ENCODE results near the gene CCDC187. TPM values are rescaled to one million over a fixed set of nuclear protein-coding genes. Genes with fewer than 3 reads are reported as not detected.

Gene CCDC187
- total RNA-seq, 6 experiments from 2014 or later: 0.09 to 0.80 (median 0.62) TPM; not detected in 3

GRCh38 chr9:136248951-136249876 lies 54.7 kb downstream of the CCDC187 start:
- H3K27me3 ChIP-seq: no peaks in the 10 kb centered on the region
- no peak overlapping the region for H3K27ac ChIP-seq
- ATAC-seq: no peak
- no peak overlapping the region for H3K4me3 ChIP-seq
- no peak for DNase-seq
- intact Hi-C loops (cut with DNase I): no loop called here
- no peaks in the 10 kb centered on the region for H3K9me3 ChIP-seq
- H3K4me1 ChIP-seq: peaks cover 0 to 9% (median 4%) of the 10 kb centered on the region in 4 donors
- WGBS (ENCODE audit: insufficient coverage, low coverage, low lambda C conversion rate, missing lambda C conversion rate): 76% methylated on average over 13 of the region's 30 CpGs
- TF ChIP-seq POLR2A (IDR thresholded peaks at IDR 0.05): no peak
- no peak for TF ChIP-seq CTCF (IDR thresholded peaks at IDR 0.05)
- H3K36me3 ChIP-seq: no peaks in the 10 kb centered on the region

GRCh38 chr9:136247947-136248637 lies 55.8 kb downstream of the CCDC187 start:
- 87% methylated on average over 10 of the region's 24 CpGs for whole genome bisulfite sequencing (ENCODE audit: insufficient coverage, low coverage, low lambda C conversion rate, missing lambda C conversion rate)
- H3K4me3 ChIP-seq: no peak overlapping the region
- no peaks in the 10 kb centered on the region for H3K9me3 ChIP-seq
- peaks cover 0 to 14% (median 4%) of the 10 kb centered on the region in 4 donors for H3K4me1 ChIP-seq
- H3K27ac ChIP-seq: no peak overlapping the region
- intact Hi-C loops (cut with DNase I): no loop called here
- H3K27me3 ChIP-seq: no peaks in the 10 kb centered on the region
- DNase-seq (no peak), ATAC-seq (no peak)
- TF ChIP-seq POLR2A (IDR thresholded peaks at IDR 0.05) (no peak), CTCF (IDR thresholded peaks at IDR 0.05) (no peak)
- H3K36me3 ChIP-seq: no peaks in the 10 kb centered on the region

- ATAC-seq (no peak), DNase-seq (no peak)
- Histone ChIP-seq H3K4me3 (no peak overlapping the region), H3K36me3 (no peaks in the 10 kb centered on the region), H3K27ac (no peak overlapping the region), H3K27me3 (no peaks in the 10 kb centered on the region), H3K9me3 (no peaks in the 10 kb centered on the region), H3K4me1 (peaks cover 0 to 16% (median 4%) of the 10 kb centered on the region in 4 donors)
- WGBS (ENCODE audit: insufficient coverage, low coverage, low lambda C conversion rate, missing lambda C conversion rate): 73% methylated on average over 8 of the region's 9 CpGs
- TF ChIP-seq POLR2A (IDR thresholded peaks at IDR 0.05) (no peak), CTCF (IDR thresholded peaks at IDR 0.05) (no peak)
- intact Hi-C loops (cut with DNase I): no loop called here
Measured at GRCh38 chr9:136247551-136247916, 56.4 kb downstream of the CCDC187 start.

- Histone ChIP-seq H3K4me3 (no peak overlapping the region), H3K27ac (no peak overlapping the region), H3K9me3 (no peaks in the 10 kb centered on the region), H3K36me3 (no peaks in the 10 kb centered on the region), H3K4me1 (peaks cover 0 to 16% (median 4%) of the 10 kb centered on the region in 4 donors), H3K27me3 (no peaks in the 10 kb centered on the region)
- DNase-seq: no peak
- ATAC-seq: no peak
- WGBS (ENCODE audit: insufficient coverage, low coverage, low lambda C conversion rate, missing lambda C conversion rate): 88% methylated on average over 24 of the region's 26 CpGs
- intact Hi-C loops (cut with DNase I): no loop called here
- TF ChIP-seq POLR2A (IDR thresholded peaks at IDR 0.05) (no peak), CTCF (IDR thresholded peaks at IDR 0.05) (no peak)
Measured at GRCh38 chr9:136246849-136247550, 56.9 kb downstream of the CCDC187 start.

Measured in right lobe of liver (tissue), 6 donors.